ENCODE data around the gene INTS15.
"Not testable (repeated sequence)": the region's sequence is repeated elsewhere in the genome, so short reads cannot be mapped to it uniquely, and the experiment has no call there.

The INTS15 gene

DNA sequence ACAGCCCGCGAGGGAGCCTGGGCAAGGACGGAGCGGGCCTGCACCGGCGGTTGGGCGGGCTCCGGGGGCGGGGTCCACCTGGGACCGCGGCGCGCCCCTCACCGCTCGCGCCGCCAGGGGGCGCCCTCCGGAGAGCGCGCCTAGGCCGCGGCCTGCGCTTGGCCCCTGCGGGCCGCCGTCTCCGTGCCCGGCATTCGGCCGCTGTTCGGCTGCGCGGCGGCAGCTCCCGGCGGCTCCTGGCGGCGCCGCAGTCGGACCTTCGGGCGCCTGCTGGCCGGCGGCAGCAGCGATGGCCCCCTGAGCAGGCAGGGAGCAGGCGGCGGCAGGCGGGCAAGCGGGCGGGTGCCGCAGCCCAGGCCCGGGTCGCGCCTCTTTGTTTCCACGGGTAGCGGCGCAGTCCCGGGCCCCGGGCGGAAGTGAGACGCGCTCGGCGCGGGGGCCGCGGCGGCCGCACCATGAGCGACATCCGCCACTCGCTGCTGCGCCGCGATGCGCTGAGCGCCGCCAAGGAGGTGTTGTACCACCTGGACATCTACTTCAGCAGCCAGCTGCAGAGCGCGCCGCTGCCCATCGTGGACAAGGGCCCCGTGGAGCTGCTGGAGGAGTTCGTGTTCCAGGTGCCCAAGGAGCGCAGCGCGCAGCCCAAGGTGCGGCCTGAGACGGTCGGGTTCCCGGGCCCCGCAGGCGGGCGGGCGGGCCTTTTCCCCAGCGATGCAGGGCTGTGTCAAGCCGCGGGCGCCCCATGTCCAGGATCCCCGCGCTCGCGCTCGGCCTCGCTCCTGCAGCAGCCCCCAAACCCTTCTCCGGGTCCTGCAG is at the start of gene INTS15:
TSS of gene INTS15 (plus strand) at position 193 of the 816 bp plus-strand sequence. CDS start at position 456, 263 bp downstream.
- peak; percentile 83 for DNase-seq

DNA sequence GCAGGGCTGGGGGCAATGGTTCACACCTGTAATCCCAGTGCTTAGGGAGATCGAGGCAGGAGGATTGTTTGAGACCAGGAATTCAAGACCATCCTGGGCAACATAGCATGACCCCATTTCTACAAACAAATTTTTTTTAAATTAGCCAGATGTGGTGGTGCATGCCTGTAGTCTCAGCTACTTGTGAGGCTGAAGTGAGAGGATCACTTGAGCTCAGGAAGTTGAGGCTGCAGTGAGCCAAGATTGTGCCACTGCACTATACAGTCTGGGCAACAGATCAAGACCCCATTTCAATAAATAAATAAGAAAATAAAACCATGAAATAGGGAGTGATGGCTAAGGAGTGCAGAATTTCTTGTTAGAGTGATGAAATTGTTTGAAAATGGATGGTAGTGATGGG is 47.5 kb upstream of the INTS15 start:
- DNase-seq, result no peak

DNA sequence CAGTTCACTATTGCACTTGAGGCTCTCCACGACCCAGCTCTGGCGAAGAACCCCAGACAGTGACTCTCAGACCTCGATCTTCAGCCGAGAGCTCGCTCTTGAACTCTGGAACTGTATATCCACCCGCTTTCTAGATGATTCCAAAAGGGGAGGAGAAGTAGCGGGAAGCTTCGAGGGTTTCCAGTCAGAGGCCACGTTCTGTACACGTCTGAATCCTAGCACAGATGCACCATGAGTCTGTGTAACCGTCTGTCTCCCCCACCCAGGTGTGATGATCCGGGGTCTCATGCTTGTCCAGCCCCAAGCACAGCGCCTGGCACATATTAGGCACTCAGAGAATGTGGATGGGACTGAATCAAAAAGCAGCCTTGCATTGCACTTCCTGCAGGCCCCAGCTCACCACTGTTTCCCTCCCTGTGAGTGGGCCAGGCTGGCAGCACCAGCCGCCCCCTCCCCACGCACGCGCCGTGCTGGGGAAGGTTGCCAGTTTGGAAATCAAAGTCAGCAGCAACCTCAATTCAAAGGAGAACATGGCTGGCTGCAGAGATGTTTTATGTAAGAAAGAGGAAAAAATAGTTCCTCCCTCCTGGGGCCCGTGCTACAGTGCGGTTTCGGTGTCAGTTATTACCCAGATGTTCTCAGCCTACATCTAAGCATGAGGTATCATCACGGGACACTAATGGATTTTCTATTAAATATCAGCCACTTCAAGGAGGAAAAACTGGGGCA is 44.3 kb upstream of the INTS15 start:
- DNase-seq, result no peak

DNA sequence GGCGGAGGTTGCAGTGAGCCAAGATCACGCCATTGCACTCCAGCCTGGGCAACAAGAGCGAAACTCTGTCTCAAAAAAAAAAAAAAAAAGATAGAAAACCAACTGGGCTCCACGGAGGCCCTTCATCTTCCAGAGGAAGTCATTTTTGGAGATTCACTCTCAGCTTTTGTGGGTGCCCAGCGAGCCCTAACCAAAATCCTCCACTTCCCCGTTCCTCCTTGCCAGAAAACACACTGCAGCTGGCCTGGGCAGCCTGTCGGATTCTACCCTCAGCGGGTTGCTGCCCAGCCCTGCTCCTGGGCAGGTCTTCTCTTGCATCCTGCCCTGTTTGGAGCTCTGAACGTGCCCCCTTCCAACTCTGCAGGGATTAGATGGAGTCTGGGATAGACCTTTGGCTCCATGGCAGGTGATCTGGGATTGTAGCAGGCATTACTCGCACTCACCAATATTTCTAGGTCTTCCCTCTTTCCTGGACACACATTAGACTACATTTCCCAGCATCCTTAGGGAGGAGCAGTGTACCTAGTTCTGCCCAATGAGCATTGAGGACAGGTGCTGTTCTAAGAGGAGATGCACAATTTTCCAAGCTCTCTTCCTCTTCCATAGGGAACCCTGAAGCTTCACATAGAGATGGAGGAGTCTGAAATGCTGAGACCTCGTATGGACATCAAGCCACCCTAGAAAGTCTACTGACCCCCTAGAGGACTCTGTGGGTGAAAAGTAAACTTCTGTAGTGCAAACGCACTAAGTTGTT is 43.1 kb upstream of the INTS15 start:
- DNase-seq, result no peak

DNA sequence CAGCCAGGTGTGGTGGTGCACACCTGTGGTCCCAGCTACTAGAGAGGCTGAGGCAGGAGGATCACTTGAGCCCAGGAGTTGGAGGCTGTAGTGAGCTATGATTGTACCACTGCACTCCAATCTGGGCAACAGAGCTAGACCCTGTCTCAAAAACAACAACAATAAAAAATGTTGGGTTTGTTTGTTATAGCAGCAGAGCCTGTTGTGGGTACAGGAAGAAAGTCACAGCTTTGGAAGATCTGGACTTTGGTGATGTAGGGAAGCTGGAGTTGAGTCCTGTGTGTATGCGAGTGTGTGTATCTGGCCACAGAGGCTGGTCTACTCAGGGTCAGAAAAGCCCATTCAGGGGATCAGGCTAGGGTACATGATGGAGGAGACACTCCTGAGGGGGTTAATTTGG is 42.4 kb upstream of the INTS15 start:
- DNase-seq, result no peak

DNA sequence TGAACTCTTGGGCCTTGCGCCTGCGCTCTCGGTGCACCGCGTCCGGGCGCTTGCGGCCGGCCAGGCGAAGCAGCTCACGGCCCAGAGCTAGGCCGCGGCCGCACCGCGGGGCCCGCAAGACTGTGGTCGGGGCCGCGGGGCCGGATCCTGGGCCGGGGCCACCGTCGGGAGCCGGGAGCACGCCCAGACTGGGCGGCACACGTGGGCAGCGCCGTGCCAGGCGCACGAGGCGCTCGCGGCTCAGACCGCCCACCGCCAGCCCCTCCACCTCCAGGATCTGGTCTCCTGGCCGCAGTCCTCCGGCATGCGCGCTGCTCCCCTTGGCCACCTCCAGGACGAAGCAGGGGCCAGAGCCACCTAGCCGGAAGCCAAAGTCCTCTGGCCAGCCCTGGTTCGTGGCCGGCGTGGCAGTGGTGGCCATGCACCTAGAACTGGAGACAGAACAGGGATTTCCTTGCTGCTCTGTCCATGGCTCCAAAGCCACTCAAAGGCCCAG is 38.8 kb upstream of the INTS15 start, which contains the start of gene GRID2IP:
TSS of gene GRID2IP (minus strand) at position 446 of the 496 bp plus-strand sequence. CDS start at position 421, 25 bp downstream.
- DNase-seq, result no peak

DNA sequence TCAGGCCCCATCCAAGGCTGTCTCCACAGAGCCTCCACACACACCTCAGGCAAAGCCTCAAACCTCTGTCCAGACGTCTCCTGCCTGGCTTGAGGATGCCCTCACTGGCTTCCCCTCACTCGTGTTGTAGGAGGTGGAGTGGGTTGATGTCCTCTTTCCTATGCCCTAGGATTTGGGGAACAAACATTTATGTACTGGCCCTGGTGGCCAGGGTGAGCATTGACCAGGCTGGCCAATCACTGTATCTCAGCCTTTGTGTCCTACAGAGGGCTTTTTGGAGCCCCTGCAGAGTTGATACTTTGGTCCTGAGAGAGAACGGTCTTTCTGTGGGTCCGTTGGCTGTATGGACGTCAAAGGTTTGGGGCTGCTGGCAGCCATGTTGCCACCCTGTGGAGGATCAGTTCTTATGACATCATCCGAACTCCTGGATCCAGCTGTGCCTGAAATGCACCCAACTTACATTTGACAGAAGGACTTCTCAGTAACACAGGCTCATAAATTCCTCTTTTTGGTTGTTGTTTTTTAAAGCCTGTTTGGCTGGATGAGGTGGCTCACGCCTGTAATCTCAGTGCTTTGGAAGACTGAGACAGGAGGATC is 36.3 kb upstream of the INTS15 start:
- no peak for DNase-seq

DNA sequence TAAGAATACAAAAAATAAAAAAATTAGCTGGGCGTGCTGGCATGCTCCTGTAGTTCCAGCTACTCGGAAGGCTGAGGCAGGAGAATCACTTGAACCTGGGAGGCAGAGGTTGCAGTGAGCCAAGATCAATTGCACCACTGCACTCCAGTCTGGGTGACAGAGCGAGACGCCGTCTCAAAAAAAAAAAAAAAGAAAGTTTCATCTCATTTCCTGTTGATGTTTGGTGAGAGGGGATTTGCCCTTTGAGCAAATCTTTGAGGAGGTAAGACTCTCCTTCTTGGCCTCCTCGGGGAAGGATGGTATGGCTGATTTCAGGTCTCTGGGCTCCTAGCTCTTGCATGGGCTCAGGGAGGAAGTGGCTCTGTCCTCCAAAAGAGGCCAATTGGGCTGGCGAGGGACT is 35.0 kb upstream of the INTS15 start:
- DNase-seq, result no peak

DNA sequence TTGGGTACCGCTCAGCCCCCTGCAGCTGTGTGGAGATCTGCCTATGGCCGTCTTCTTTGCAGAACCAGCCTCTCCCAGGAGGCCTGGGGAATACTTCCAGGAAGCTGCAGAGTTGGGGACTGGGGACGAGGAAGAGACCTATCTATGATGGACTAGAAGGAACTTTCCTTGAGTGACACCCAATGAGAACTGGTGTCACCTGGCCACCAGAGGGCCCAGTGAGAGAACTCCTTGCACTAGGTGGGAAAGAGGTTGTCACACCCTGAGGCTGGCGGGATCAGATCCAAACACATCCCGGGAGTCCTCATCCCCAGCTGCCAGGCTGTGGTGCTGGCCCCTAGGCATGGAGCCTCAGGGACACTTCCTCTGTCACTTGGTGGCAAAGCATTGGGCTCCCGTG is 33.6 kb upstream of the INTS15 start:
- DNase-seq, result no peak

DNA sequence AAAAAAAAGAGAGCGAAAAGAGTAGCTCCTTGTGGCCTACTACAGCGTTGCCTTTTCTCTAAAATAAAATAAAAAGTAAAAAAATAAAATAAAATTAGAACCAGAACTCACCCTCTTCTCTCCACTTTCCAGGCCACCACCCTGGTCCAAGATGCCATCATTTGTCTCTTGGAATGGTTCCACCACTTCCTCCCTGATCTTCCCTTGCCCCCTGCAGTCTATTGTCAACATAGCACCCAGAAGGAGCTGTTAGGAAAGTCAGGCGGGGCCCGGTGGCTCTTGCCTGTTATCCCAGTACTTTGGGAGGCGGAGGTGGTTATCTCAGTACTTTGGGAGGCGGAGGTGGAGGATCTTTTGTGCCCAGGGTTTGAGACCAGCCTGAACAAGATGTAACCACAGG is 31.0 kb upstream of the INTS15 start:
- DNase-seq, result no peak

DNA sequence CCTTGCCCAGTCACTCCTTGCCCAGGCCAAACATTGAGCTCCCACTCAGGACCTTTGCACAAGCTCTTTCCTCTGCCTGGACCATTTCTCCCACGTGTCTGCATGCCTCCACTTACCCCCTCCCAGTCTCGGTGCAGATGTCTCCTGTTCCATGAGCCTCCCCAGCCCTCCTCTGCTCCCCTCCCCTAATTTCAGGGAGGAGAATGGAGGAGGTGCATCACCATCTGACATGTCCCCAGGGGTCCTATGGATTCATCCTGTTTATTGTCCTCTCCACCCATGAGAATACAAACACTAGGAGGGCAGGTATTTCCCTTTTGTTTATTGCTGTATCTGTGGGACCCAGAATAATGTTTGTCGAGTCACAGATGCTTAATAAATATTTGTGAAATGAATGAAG is 29.9 kb upstream of the INTS15 start:
- no peak for DNase-seq

DNA sequence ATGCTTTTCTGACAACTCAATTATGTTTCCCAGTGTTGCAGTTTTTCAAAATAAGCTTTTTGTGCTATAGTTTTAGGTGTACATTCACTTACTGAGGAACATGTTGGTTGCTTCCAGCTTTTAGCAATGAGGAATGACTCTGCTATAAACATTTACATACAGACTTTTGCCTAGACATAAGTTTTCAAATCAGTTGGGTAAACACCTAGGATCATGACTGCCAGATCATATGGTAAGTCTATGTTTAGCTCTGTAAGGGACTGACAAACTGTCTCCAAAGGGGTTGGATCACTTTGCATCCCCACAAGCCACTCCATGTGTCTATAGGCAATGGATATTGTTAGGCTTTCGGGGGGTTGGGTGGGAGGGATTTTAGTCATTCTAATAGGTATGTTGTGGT is 27.7 kb upstream of the INTS15 start:
- DNase-seq, result no peak

DNA sequence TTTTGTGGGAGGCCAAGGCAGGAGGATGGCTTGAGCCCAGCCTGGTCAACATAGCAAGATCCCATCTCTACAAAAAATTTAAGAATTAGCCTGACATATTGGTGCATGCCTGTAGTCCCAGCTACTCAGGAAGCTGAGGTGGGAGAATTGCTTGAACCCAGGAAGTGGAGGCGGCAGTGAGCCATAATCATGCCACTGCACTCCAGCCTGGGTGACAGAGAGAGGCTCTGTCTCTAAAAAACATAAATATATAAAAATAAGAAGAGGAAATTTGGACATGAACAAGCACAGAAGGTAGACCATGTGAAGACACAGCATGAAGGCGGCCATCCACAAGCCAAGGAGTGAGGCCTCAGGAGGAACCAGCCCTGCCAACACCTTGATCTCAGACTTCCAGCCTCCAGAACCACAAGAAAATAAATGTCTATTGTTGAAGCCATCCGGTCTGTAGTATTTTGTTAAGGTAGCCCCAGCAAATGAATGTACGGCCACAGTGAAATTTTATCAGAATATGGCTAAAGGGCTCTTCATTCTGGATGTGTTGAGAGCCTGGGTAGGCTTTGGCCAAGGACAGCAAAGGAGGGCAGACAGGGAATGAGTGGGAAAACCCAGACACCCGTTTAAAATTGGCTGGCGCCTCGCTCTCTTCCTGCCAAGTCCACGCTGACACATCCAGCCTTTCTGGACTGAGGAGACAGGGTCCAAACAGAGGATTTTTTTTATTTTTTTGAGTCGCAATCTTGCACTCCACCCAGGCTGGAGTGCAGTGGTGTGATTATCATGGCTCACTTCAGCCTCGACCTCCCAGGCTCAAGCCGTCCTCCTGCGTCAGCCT is 25.7 kb upstream of the INTS15 start:
- no peak for DNase-seq

DNA sequence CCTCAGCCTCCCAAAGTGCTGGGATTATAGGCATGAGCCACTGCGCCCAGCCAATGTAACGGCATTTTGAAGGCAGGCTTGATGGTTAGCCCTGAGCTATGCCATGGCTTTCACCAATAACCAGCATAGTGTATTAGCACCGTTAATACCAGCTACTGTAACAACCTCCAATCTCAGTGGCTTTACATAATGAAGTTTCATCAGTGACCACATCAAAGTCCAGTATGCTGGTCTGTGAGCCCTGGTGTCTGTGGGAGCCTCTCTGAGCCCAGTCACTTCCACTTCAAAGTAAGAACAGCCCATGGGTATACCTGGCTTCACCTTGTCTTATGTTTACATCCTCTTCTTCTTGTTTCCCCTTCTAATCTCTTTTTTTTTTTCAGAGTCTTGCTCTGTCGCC is 24.2 kb upstream of the INTS15 start:
- DNase-seq, result no peak

DNA sequence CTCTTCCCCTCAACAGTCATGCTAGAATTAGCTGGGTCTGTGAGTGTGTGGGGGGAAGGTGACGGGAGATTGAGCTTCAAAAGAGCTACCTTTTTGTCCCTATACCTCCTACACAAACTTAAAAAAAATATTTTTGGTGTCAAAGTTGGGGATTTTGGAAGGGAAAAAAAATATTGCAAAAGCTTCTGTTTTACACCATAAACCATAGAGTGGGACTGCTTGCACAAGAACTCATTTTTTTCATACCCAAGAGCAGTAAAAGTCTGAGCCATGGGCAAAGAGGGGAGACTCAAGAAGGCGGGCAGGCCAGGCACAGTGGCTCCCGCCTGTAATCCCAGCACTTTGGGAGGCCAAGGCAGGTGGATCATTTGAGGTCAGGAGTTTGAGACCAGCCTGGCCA is 21.9 kb upstream of the INTS15 start:
- no peak for DNase-seq

DNA sequence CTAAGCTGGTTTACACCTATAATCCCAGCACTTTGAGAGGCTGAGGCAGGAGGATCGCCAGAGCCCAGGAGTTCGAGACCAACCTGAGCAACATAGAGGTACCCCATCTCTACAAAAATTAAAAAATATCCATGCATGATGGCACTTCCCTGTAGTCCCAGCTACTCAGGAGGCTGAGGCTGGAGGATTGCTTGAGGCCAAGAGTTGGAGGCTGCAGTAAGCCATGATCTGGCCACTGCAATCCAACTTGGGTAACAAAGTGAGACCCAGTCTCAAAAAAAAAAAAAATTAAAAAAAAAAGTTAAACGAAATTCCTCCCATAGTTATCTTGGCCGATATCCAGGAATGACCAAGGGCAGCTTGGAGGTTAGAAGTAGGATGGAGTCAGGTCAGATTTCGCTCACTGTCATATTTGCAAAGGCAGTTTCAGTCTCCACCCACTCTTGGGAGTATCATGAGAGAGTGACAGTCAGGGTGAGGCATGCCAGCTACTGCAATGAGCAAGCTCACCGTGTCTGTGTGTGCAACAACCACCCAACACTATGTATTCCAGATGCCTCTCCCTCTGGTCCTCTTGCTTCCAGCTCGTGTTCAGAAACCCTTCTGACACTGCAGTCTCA is 18.6 kb upstream of the INTS15 start:
- DNase-seq, result no peak

DNA sequence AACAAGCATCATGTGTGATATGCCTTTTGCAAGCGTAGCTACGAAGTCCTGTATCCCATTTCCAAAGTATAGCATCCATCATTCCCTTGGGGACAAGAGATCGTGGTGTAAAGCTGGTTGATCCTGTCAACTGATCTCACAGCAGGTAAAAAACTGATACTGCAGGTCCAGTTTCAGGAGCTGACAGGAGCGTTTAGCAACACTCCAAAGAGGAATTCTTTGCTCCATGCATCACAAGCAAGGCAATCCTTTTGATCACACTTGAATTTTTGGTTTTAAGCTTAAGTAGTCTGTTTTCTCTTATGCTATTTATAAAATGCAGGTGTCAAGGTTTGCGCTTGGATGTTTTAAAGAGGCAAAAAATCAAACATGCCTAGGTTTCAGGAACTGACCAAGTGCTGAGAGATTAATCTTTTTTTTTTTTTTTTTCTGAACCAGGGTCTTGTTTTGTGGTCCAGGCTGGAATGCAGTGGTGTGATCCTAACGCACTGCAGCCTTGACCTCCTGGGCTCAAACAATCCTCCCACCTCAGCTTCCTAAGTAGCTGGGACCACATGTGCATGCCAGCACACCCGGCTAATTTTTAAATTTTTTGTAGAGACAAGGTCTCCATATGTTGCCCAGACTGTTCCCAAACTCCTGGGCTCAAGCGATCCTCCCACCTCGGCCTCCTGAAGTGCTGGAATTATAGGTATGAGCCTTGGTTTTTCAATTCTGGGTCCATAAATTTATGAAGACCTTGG is 14.4 kb upstream of the INTS15 start:
- no peak for DNase-seq

DNA sequence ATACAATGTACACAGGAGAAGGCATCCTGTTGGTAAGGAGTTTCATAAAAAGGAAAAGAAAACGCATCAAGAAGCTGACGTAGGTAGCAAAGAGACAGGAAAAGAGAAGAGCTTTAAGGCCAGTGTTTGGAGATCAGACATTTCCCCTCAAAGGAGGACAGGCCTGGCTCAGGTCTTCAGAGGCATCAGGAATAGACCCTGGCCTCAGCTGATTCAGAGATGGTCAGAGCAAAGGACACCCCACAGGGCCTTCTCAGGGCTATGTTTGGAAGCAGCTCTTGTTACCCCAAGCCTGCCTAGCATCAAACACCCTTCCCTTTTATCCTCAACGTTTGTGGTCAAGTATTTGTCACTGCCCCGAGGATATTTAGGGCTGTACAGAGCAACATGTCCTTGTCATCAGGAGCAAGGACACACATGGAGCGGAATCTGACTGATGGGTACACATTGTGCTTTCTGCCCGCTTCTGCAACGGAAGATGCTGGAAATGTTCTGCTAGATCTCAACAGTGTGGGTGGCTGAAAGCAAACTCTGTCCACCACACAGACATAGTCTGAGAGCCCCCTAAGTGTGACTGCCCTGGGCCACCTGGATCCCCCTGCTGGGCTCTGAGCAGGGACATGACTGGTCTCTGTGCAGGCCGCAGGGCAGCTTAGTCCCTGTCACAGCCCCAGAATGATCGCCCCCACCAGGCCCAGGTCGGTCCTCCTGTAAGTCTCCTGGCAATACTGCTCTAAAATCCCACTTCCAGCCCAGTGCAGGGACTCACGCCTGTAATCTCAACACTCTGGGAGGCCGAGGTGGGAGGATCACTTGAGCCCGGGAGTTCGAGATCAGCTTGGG is 13.6 kb upstream of the INTS15 start:
- no peak for DNase-seq

DNA sequence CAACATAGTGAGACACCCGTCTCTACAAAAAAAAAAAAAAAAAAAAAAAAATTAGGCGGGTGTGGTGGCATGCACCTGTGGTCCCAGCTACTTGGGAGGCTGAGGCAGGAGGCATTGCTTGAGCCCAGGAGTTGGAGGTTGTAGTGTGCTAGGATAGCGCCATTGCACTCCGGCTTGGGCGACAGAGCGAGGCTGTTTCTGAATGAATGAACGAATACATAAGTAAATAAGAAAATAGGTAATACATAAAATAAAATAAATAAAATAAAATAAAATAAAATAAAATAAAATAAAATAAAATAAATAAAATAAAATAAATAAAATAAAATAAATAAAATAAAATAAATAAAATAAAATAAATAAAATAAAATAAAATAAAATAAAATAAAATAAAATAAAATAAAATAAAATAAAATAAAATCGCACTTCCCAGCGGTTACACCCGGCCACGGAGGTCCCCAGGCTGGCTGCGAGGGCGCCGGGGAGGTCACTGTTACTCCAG is 12.9 kb upstream of the INTS15 start:
- not testable (repeated sequence) for DNase-seq

Measured in left hindlimb (tissue), 1 donor.